HFFc6 (cell line): ENCODE measurements around the gene PTRH2. TPM values are rescaled to one million over a fixed set of nuclear protein-coding genes. Genes with fewer than 3 reads are reported as not detected.

Experiments
- DNase-seq: peaks from one replicate; pipeline ENCODE4 v3.0.0-alpha.2; 2018
- H3K27ac Mint-ChIP-seq: 2 replicates; pipeline ENCODE4 v1.8.0; 2020; ENCODE audit warnings: mild to moderate bottlenecking, mixed read lengths
- H3K27me3 Mint-ChIP-seq: 2 replicates; pipeline ENCODE4 v1.8.0; 2021; ENCODE audit warnings: mild to moderate bottlenecking, moderate library complexity, mixed read lengths; ENCODE audit not compliant: insufficient read depth
- H3K36me3 Mint-ChIP-seq: 2 replicates; pipeline ENCODE4 v1.8.0; 2021; ENCODE audit warnings: low read depth, mixed read lengths
- H3K4me1 Mint-ChIP-seq: 2 replicates; pipeline ENCODE4 v1.8.0; 2020; ENCODE audit warnings: low read depth, mixed read lengths
- H3K4me3 Mint-ChIP-seq: 2 replicates; pipeline ENCODE4 v1.8.0; 2020; ENCODE audit warnings: mild to moderate bottlenecking, moderate library complexity, mixed read lengths
- H3K9me3 Mint-ChIP-seq: 2 replicates; pipeline ENCODE4 v1.8.0; 2020; ENCODE audit warnings: mild to moderate bottlenecking, mixed read lengths
- CTCF ChIP-seq: fragments of 200-600 bp; sonication (generic); IDR thresholded peaks from 2 replicates; pipeline ENCODE4 v1.5.0; 2021; ENCODE audit warnings: antibody characterized with exemption, mild to moderate bottlenecking
- total RNA-seq, 6 experiments: library from RNA; stranded (reverse); fragmentation: NEBNext Ultra II Directional; extraction: Animal tissue kit (Norgen Biotek cat#: 25700); gene quantifications; 2 replicates in 1 of 6; 3 replicates in 5 of 6; pipeline ENCODE4 v1.2.3, GENCODE V29; 2021

Gene PTRH2
- total RNA-seq, 6 experiments from 2014 or later, result 20.7 to 31.8 (median 23.0) TPM

DNA sequence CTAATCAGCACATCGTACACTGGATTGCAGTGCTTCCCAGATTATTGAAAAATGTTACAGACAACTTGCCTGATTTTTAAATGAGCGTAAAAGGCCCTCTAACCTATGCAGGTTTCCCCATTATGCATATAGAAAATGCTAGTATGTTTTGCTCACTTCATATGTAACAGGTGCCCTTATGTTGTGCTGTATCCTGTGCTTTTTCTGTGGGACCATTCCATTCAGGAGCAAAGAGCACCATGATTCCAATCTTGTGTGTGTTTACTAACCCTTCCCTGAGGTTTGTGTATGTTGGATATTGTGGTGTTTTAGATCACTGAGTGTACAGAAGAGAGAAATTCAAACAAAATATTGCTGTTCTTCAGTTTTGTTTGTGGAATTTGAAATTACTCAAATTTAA lies 12.9 kb downstream of the PTRH2 start:
- peak overlapping the region; percentile 48; the same call in 1 of the 2 replicates for H3K4me3 Mint-ChIP-seq
- H3K4me1 Mint-ChIP-seq, result peaks cover 20% of the 10 kb centered on the region
- peaks cover 79% of the 10 kb centered on the region for H3K36me3 Mint-ChIP-seq
- TF ChIP-seq CTCF, result no peak
- no peak for DNase-seq
- no peaks in the 10 kb centered on the region for H3K9me3 Mint-ChIP-seq
- peaks cover 6% of the 10 kb centered on the region for H3K27me3 Mint-ChIP-seq
- peak overlapping the region; percentile 63; the same call in 1 of the 2 replicates for H3K27ac Mint-ChIP-seq

DNA sequence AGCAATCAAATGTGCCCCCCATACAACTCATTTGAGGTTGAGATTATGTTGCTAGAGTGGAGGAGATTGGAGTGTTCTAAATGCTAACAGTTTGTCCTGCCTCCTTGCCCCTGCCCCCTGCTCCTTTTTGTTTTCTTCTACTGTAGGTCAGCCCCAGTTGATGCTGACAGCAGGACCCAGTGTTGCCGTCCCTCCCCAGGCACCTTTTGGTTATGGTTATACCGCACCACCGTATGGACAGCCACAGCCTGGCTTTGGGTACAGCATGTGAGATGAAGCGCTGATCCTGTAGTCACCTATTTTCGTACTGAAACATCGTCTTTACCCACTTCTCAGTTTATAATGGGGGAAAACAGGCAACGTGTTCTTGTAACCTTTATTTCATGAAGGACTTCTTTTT lies 13.6 kb downstream of the PTRH2 start:
- Mint-ChIP-seq H3K4me3 (no peak overlapping the region), H3K27me3 (peaks cover 6% of the 10 kb centered on the region), H3K27ac (no peak overlapping the region; the same call in 1 of the 2 replicates), H3K4me1 (peaks cover 18% of the 10 kb centered on the region), H3K36me3 (peaks cover 75% of the 10 kb centered on the region), H3K9me3 (no peaks in the 10 kb centered on the region)
- no peak for TF ChIP-seq CTCF
- no peak for DNase-seq

GRCh38 chr17:59688496-59688895 lies 18.7 kb downstream of the PTRH2 start:
- H3K9me3 Mint-ChIP-seq, result no peaks in the 10 kb centered on the region
- H3K4me1 Mint-ChIP-seq, result peaks cover 26% of the 10 kb centered on the region
- H3K4me3 Mint-ChIP-seq, result no peak overlapping the region
- H3K27me3 Mint-ChIP-seq, result peaks cover 7% of the 10 kb centered on the region
- no peak for DNase-seq
- peak overlapping the region; percentile 78 for H3K27ac Mint-ChIP-seq
- no peak for TF ChIP-seq CTCF
- H3K36me3 Mint-ChIP-seq, result peaks cover 66% of the 10 kb centered on the region

DNA sequence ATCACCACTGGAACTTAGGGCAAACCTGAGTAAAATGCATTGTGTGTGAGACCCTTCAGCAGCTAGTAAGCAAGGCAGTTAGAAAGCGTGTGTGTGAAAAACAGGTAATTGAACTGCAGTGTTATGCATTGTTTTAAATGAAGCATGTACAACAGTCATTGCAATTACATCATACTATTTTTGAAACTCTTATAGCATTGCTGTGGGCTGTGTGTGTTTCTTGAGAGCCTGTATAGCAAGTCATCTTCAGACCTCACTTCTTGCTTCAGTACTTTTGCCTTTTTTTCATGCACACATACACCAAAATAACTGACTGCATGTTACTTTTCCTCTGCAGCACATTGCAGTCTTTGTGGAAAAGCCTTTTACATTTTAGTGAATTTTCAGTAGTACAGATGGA lies 19.2 kb downstream of the PTRH2 start:
- Mint-ChIP-seq H3K4me3 (no peak overlapping the region), H3K9me3 (no peaks in the 10 kb centered on the region), H3K36me3 (peaks cover 70% of the 10 kb centered on the region), H3K4me1 (peaks cover 31% of the 10 kb centered on the region), H3K27me3 (peaks cover 7% of the 10 kb centered on the region), H3K27ac (peak overlapping the region; percentile 78)
- TF ChIP-seq CTCF, result no peak
- no peak for DNase-seq

GRCh38 chr17:59684967-59685366 lies 22.3 kb downstream of the PTRH2 start:
- Mint-ChIP-seq H3K36me3 (peaks cover 73% of the 10 kb centered on the region), H3K9me3 (no peaks in the 10 kb centered on the region)

More at GRCh38 chr17:59684967-59685366, 22.3 kb downstream of the PTRH2 start:
- no peak overlapping the region for H3K4me3 Mint-ChIP-seq
- peaks cover 57% of the 10 kb centered on the region for H3K4me1 Mint-ChIP-seq
- H3K27me3 Mint-ChIP-seq, result peaks cover 2% of the 10 kb centered on the region; the same call in 1 of the 2 replicates
- no peak for DNase-seq
- no peak for TF ChIP-seq CTCF
- peak overlapping the region; percentile 18; the same call in 1 of the 2 replicates for H3K27ac Mint-ChIP-seq
